NB4 (cell line): ENCODE measurements around the gene CCK.

ENCODE experiments used
- CTCF ChIP-seq: IDR thresholded peaks from one replicate; pipeline ENCODE4 v1.5.1; 2012; ENCODE audit warnings: low read depth, low read length
- MAX ChIP-seq: IDR thresholded peaks from 2 replicates; pipeline ENCODE4 v1.6.1; 2011; ENCODE audit warnings: low read depth, low read length
- MYC ChIP-seq: IDR thresholded peaks from 2 replicates; pipeline ENCODE4 v1.6.1; 2011; ENCODE audit warnings: low read depth, low read length
- POLR2A ChIP-seq: IDR thresholded peaks from 2 replicates; pipeline ENCODE4 v1.6.1; 2011; ENCODE audit warnings: mild to moderate bottlenecking; ENCODE audit not compliant: insufficient read length; ENCODE audit errors: extremely low read depth

DNA sequence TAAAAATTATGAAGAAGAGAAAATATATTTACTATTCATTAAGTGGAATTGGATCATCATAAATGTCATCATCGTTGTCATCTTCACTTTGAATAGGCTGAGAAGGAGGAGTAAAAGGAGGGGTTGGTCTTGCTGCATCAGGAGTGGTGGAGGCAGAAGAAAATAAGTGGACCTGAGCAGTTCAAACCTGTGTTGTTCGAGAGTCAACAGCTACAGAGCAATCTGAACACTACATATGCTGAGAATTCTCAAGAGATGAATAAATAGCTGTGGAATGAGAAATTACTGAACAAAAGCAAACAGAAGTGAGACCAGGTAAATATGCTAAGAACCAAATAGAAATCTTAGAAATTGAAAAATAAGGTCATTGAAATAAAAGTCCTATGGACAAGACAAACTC is 32.3 kb upstream of the CCK start:
- TF ChIP-seq MAX (no peak), POLR2A (no peak), CTCF (no peak), MYC (no peak)
